ENCODE data around the gene DAB1.

The DAB1 gene

GRCh38 chr1:57138432-57139078, 285.3 kb downstream of the DAB1 start:
- no peaks in the 10 kb centered on the region for H3K27me3 ChIP-seq (ENCODE audit: insufficient read depth, insufficient read length)
- H3K36me3 ChIP-seq (ENCODE audit: insufficient read depth, insufficient read length, low read length): no peaks in the 10 kb centered on the region
- no peak overlapping the region for H3K9ac ChIP-seq (ENCODE audit: insufficient read length, low read depth)
- no peak overlapping the region for H3K4me3 ChIP-seq (ENCODE audit: insufficient read length, low read depth)
- no peaks in the 10 kb centered on the region for H3K9me3 ChIP-seq (ENCODE audit: insufficient read depth, low read length)
- TF ChIP-seq ZNF274 (IDR thresholded peaks at IDR 0.05; ENCODE audit: low read depth, low read length) (no peak), YY1 (IDR thresholded peaks at IDR 0.05; ENCODE audit: insufficient read depth, insufficient read length) (no peak), SUZ12 (IDR thresholded peaks at IDR 0.05; ENCODE audit: extremely low read depth, insufficient read depth, insufficient read length) (no peak)
- no peaks in the 10 kb centered on the region for H3K4me1 ChIP-seq (ENCODE audit: insufficient read depth, insufficient read length)
- DNase-seq (ENCODE audit: low read depth, low spot score): no peak

GRCh38 chr1:57137980-57138379, 285.9 kb downstream of the DAB1 start:
- Histone ChIP-seq H3K4me3 (ENCODE audit: insufficient read length, low read depth) (no peak overlapping the region), H3K27me3 (ENCODE audit: insufficient read depth, insufficient read length) (no peaks in the 10 kb centered on the region), H3K9ac (ENCODE audit: insufficient read length, low read depth) (no peak overlapping the region), H3K36me3 (ENCODE audit: insufficient read depth, insufficient read length, low read length) (no peaks in the 10 kb centered on the region), H3K9me3 (ENCODE audit: insufficient read depth, low read length) (no peaks in the 10 kb centered on the region), H3K4me1 (ENCODE audit: insufficient read depth, insufficient read length) (no peaks in the 10 kb centered on the region)
- DNase-seq (ENCODE audit: low read depth, low spot score): no peak
- TF ChIP-seq ZNF274 (IDR thresholded peaks at IDR 0.05; ENCODE audit: low read depth, low read length): no peak
- no peak for TF ChIP-seq YY1 (IDR thresholded peaks at IDR 0.05; ENCODE audit: insufficient read depth, insufficient read length)
- no peak for TF ChIP-seq SUZ12 (IDR thresholded peaks at IDR 0.05; ENCODE audit: extremely low read depth, insufficient read depth, insufficient read length)

GRCh38 chr1:57134803-57135202, 289.1 kb downstream of the DAB1 start:
- H3K4me1 ChIP-seq (ENCODE audit: insufficient read depth, insufficient read length): no peaks in the 10 kb centered on the region
- no peaks in the 10 kb centered on the region for H3K9me3 ChIP-seq (ENCODE audit: insufficient read depth, low read length)
- TF ChIP-seq YY1 (IDR thresholded peaks at IDR 0.05; ENCODE audit: insufficient read depth, insufficient read length) (no peak), ZNF274 (IDR thresholded peaks at IDR 0.05; ENCODE audit: low read depth, low read length) (no peak), SUZ12 (IDR thresholded peaks at IDR 0.05; ENCODE audit: extremely low read depth, insufficient read depth, insufficient read length) (no peak)

GRCh38 chr1:57133686-57134085, 290.2 kb downstream of the DAB1 start:
- Histone ChIP-seq H3K4me3 (ENCODE audit: insufficient read length, low read depth) (no peak overlapping the region), H3K27me3 (ENCODE audit: insufficient read depth, insufficient read length) (no peaks in the 10 kb centered on the region), H3K9ac (ENCODE audit: insufficient read length, low read depth) (no peak overlapping the region), H3K9me3 (ENCODE audit: insufficient read depth, low read length) (no peaks in the 10 kb centered on the region), H3K36me3 (ENCODE audit: insufficient read depth, insufficient read length, low read length) (no peaks in the 10 kb centered on the region), H3K4me1 (ENCODE audit: insufficient read depth, insufficient read length) (no peaks in the 10 kb centered on the region)
- DNase-seq (ENCODE audit: low read depth, low spot score): no peak
- TF ChIP-seq ZNF274 (IDR thresholded peaks at IDR 0.05; ENCODE audit: low read depth, low read length) (no peak), YY1 (IDR thresholded peaks at IDR 0.05; ENCODE audit: insufficient read depth, insufficient read length) (no peak), SUZ12 (IDR thresholded peaks at IDR 0.05; ENCODE audit: extremely low read depth, insufficient read depth, insufficient read length) (no peak)

More at GRCh38 chr1:57134803-57135202, 289.1 kb downstream of the DAB1 start:
- Histone ChIP-seq H3K36me3 (ENCODE audit: insufficient read depth, insufficient read length, low read length) (no peaks in the 10 kb centered on the region), H3K9ac (ENCODE audit: insufficient read length, low read depth) (no peak overlapping the region), H3K4me3 (ENCODE audit: insufficient read length, low read depth) (no peak overlapping the region), H3K27me3 (ENCODE audit: insufficient read depth, insufficient read length) (no peaks in the 10 kb centered on the region)
- DNase-seq (ENCODE audit: low read depth, low spot score): no peak

- TF ChIP-seq YY1 (IDR thresholded peaks at IDR 0.05; ENCODE audit: insufficient read depth, insufficient read length) (no peak), SUZ12 (IDR thresholded peaks at IDR 0.05; ENCODE audit: extremely low read depth, insufficient read depth, insufficient read length) (no peak), ZNF274 (IDR thresholded peaks at IDR 0.05; ENCODE audit: low read depth, low read length) (no peak)
- H3K9ac ChIP-seq (ENCODE audit: insufficient read length, low read depth): no peak overlapping the region
- no peaks in the 10 kb centered on the region for H3K4me1 ChIP-seq (ENCODE audit: insufficient read depth, insufficient read length)
- no peak for DNase-seq (ENCODE audit: low read depth, low spot score)
- H3K9me3 ChIP-seq (ENCODE audit: insufficient read depth, low read length): no peaks in the 10 kb centered on the region
- H3K36me3 ChIP-seq (ENCODE audit: insufficient read depth, insufficient read length, low read length): no peaks in the 10 kb centered on the region
- no peaks in the 10 kb centered on the region for H3K27me3 ChIP-seq (ENCODE audit: insufficient read depth, insufficient read length)
- H3K4me3 ChIP-seq (ENCODE audit: insufficient read length, low read depth): no peak overlapping the region
These were observed 290.8 kb downstream of the DAB1 start for GRCh38 chr1:57132993-57133622.

GRCh38 chr1:57131701-57132394, 292.0 kb downstream of the DAB1 start:
- Histone ChIP-seq H3K27me3 (ENCODE audit: insufficient read depth, insufficient read length) (no peaks in the 10 kb centered on the region), H3K36me3 (ENCODE audit: insufficient read depth, insufficient read length, low read length) (no peaks in the 10 kb centered on the region), H3K9ac (ENCODE audit: insufficient read length, low read depth) (no peak overlapping the region), H3K4me3 (ENCODE audit: insufficient read length, low read depth) (no peak overlapping the region), H3K9me3 (ENCODE audit: insufficient read depth, low read length) (no peaks in the 10 kb centered on the region), H3K4me1 (ENCODE audit: insufficient read depth, insufficient read length) (no peaks in the 10 kb centered on the region)
- no peak for DNase-seq (ENCODE audit: low read depth, low spot score)
- TF ChIP-seq YY1 (IDR thresholded peaks at IDR 0.05; ENCODE audit: insufficient read depth, insufficient read length): no peak
- no peak for TF ChIP-seq ZNF274 (IDR thresholded peaks at IDR 0.05; ENCODE audit: low read depth, low read length)
- no peak for TF ChIP-seq SUZ12 (IDR thresholded peaks at IDR 0.05; ENCODE audit: extremely low read depth, insufficient read depth, insufficient read length)

- TF ChIP-seq SUZ12 (IDR thresholded peaks at IDR 0.05; ENCODE audit: extremely low read depth, insufficient read depth, insufficient read length) (no peak), YY1 (IDR thresholded peaks at IDR 0.05; ENCODE audit: insufficient read depth, insufficient read length) (no peak), ZNF274 (IDR thresholded peaks at IDR 0.05; ENCODE audit: low read depth, low read length) (no peak)
- Histone ChIP-seq H3K9ac (ENCODE audit: insufficient read length, low read depth) (no peak overlapping the region), H3K36me3 (ENCODE audit: insufficient read depth, insufficient read length, low read length) (no peaks in the 10 kb centered on the region), H3K9me3 (ENCODE audit: insufficient read depth, low read length) (no peaks in the 10 kb centered on the region), H3K4me1 (ENCODE audit: insufficient read depth, insufficient read length) (no peaks in the 10 kb centered on the region), H3K27me3 (ENCODE audit: insufficient read depth, insufficient read length) (no peaks in the 10 kb centered on the region), H3K4me3 (ENCODE audit: insufficient read length, low read depth) (no peak overlapping the region)
- DNase-seq (ENCODE audit: low read depth, low spot score): no peak
These were observed 292.6 kb downstream of the DAB1 start for GRCh38 chr1:57131257-57131656.
